ENCODE results near the gene SUPT3H.

The SUPT3H gene

GRCh38 chr6:44837741-44838140 is 540.0 kb downstream of the SUPT3H start:
- H3K4me3 ChIP-seq (ENCODE audit: low read depth, low read length), result no peak overlapping the region
- TF ChIP-seq CTCF (IDR thresholded peaks at IDR 0.05; ENCODE audit: control insufficient read depth, extremely low read depth, insufficient read depth), result no peak

GRCh38 chr6:44837255-44837654 is 540.5 kb downstream of the SUPT3H start:
- DNase-seq (ENCODE audit: low read depth), result no peak
- no peak for TF ChIP-seq CTCF (IDR thresholded peaks at IDR 0.05; ENCODE audit: control insufficient read depth, extremely low read depth, insufficient read depth)
- no peak overlapping the region for H3K4me3 ChIP-seq (ENCODE audit: low read depth, low read length)

More at GRCh38 chr6:44837741-44838140, 540.0 kb downstream of the SUPT3H start:
- no peak for DNase-seq (ENCODE audit: low read depth)

DNA sequence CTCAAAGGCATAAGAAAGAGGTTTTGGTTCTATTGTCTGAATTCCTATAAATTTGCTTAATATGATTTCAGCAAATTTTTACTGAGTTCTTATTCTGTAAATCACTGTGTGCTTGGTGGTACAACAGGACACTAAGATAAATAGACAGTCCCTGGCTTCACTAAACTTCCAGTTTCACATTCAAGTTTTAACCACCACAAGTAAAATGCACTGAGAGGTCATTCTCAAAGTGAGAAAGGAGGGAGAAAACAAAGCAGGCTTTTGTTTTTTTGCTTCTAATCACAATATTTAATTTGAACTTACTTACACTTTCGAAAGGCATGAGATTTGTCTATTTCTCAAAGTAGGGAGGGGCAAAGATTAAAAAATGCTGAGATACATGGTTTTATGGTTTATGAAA is 544.5 kb downstream of the SUPT3H start:
- H3K4me3 ChIP-seq (ENCODE audit: low read depth, low read length), result no peak overlapping the region
- no peak for DNase-seq (ENCODE audit: low read depth)
- no peak for TF ChIP-seq CTCF (IDR thresholded peaks at IDR 0.05; ENCODE audit: control insufficient read depth, extremely low read depth, insufficient read depth)

GRCh38 chr6:44831002-44831610 is 546.6 kb downstream of the SUPT3H start:
- TF ChIP-seq CTCF (IDR thresholded peaks at IDR 0.05; ENCODE audit: control insufficient read depth, extremely low read depth, insufficient read depth), result no peak
- no peak for DNase-seq (ENCODE audit: low read depth)

GRCh38 chr6:44829836-44830235 is 547.9 kb downstream of the SUPT3H start:
- DNase-seq (ENCODE audit: low read depth), result no peak
- TF ChIP-seq CTCF (IDR thresholded peaks at IDR 0.05; ENCODE audit: control insufficient read depth, extremely low read depth, insufficient read depth), result no peak
- no peak overlapping the region for H3K4me3 ChIP-seq (ENCODE audit: low read depth, low read length)

More at GRCh38 chr6:44831002-44831610, 546.6 kb downstream of the SUPT3H start:
- H3K4me3 ChIP-seq (ENCODE audit: low read depth, low read length), result no peak overlapping the region

- no peak for TF ChIP-seq CTCF (IDR thresholded peaks at IDR 0.05; ENCODE audit: control insufficient read depth, extremely low read depth, insufficient read depth)
Measured at GRCh38 chr6:44828780-44829179, 549.0 kb downstream of the SUPT3H start.

More at GRCh38 chr6:44828780-44829179, 549.0 kb downstream of the SUPT3H start:
- DNase-seq (ENCODE audit: low read depth), result no peak
- H3K4me3 ChIP-seq (ENCODE audit: low read depth, low read length), result no peak overlapping the region
